ENCODE data around the gene IL1F10. TPM values are rescaled to one million over a fixed set of nuclear protein-coding genes. Genes with fewer than 3 reads are reported as not detected.
A peak's percentile ranks its signal among the peaks of the same experiment; 100 is the strongest.

The IL1F10 gene
- total RNA-seq, 1 experiment from 2014 or later: not detected

GRCh38 chr2:113081488-113082210 is 13.9 kb downstream of the IL1F10 start:
- H3K27me3 ChIP-seq (replicated peaks; ENCODE audit: insufficient read depth, low read depth, low read length, poor library complexity): no peaks in the 10 kb centered on the region
- H3K4me3 ChIP-seq (ENCODE audit: low read depth, low read length, poor library complexity, severe bottlenecking): no peak overlapping the region
- ChIA-PET POLR2A (ENCODE audit: low non-redundant PET) (no interaction called here), CTCF (no interaction called here)
- no peaks in the 10 kb centered on the region for H3K9me3 ChIP-seq (ENCODE audit: low read depth, low read length, poor library complexity, severe bottlenecking)
- intact Hi-C loops (cut with micrococcal nuclease; ENCODE audit: unreplicated experiment): loop anchor here (2.0 kb wide), 1 partner anchor 117 kb away; no protein-coding TSS in a partner anchor
- no peak for DNase-seq (ENCODE audit: low spot score)
- H3K36me3 ChIP-seq (ENCODE audit: insufficient read depth, low read length, poor library complexity, severe bottlenecking): no peaks in the 10 kb centered on the region
- H3K4me1 ChIP-seq (ENCODE audit: insufficient read depth, low read length, poor library complexity, severe bottlenecking): no peaks in the 10 kb centered on the region
- BruUV-seq (replicated peaks): no TSS peak
- H3K27ac ChIP-seq (ENCODE audit: low read depth, low read length, poor library complexity, severe bottlenecking): no peak overlapping the region
- TF ChIP-seq EZH2 (IDR thresholded peaks at IDR 0.05; ENCODE audit: borderline replicate concordance, low read depth, low read length, poor library complexity, severe bottlenecking): no peak
- TF ChIP-seq, protein P1, sequence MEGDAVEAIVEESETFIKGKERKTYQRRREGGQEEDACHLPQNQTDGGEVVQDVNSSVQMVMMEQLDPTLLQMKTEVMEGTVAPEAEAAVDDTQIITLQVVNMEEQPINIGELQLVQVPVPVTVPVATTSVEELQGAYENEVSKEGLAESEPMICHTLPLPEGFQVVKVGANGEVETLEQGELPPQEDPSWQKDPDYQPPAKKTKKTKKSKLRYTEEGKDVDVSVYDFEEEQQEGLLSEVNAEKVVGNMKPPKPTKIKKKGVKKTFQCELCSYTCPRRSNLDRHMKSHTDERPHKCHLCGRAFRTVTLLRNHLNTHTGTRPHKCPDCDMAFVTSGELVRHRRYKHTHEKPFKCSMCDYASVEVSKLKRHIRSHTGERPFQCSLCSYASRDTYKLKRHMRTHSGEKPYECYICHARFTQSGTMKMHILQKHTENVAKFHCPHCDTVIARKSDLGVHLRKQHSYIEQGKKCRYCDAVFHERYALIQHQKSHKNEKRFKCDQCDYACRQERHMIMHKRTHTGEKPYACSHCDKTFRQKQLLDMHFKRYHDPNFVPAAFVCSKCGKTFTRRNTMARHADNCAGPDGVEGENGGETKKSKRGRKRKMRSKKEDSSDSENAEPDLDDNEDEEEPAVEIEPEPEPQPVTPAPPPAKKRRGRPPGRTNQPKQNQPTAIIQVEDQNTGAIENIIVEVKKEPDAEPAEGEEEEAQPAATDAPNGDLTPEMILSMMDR (conservative IDR thresholded peaks at IDR 0.05; ENCODE audit: low read depth, low read length): no peak

DNA sequence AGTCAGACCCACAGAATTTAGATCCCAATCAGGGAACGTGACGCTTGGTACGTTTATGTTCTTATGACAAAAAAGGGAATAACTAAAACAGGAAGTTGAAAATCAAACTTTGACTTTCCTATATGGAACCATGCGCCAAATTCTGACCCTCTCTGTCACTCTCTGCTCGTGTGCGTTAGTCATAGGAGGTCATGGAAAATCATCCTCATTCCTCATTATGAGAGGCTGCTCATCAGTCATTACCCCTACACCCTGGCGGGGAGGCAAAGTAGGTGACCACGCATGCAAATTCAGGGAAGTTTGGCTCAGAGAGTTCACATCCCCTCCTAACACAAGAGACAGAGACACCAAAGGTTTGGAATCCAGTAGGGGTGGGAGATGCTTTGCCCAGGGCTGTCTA is 15.5 kb downstream of the IL1F10 start:
- H3K27me3 ChIP-seq (replicated peaks; ENCODE audit: insufficient read depth, low read depth, low read length, poor library complexity): peaks cover 3% of the 10 kb centered on the region
- POLR2A ChIA-PET (ENCODE audit: low non-redundant PET): no interaction called here
- TF ChIP-seq, protein P1 (conservative IDR thresholded peaks at IDR 0.05; ENCODE audit: low read depth, low read length): no peak
- TF ChIP-seq EZH2 (IDR thresholded peaks at IDR 0.05; ENCODE audit: borderline replicate concordance, low read depth, low read length, poor library complexity, severe bottlenecking): no peak
- no peaks in the 10 kb centered on the region for H3K4me1 ChIP-seq (ENCODE audit: insufficient read depth, low read length, poor library complexity, severe bottlenecking)
- H3K9me3 ChIP-seq (ENCODE audit: low read depth, low read length, poor library complexity, severe bottlenecking): no peaks in the 10 kb centered on the region
- no peak overlapping the region for H3K27ac ChIP-seq (ENCODE audit: low read depth, low read length, poor library complexity, severe bottlenecking)
- intact Hi-C loops (cut with micrococcal nuclease; ENCODE audit: unreplicated experiment): no loop called here
- no peak for DNase-seq (ENCODE audit: low spot score)
- no peaks in the 10 kb centered on the region for H3K36me3 ChIP-seq (ENCODE audit: insufficient read depth, low read length, poor library complexity, severe bottlenecking)
- no TSS peak for BruUV-seq (replicated peaks)
- no peak overlapping the region for H3K4me3 ChIP-seq (ENCODE audit: low read depth, low read length, poor library complexity, severe bottlenecking)
- CTCF ChIA-PET: interaction anchor here (0.6 kb wide), 1 partner anchor 200 kb away, joined by 8 read pairs; no protein-coding TSS in a partner anchor

DNA sequence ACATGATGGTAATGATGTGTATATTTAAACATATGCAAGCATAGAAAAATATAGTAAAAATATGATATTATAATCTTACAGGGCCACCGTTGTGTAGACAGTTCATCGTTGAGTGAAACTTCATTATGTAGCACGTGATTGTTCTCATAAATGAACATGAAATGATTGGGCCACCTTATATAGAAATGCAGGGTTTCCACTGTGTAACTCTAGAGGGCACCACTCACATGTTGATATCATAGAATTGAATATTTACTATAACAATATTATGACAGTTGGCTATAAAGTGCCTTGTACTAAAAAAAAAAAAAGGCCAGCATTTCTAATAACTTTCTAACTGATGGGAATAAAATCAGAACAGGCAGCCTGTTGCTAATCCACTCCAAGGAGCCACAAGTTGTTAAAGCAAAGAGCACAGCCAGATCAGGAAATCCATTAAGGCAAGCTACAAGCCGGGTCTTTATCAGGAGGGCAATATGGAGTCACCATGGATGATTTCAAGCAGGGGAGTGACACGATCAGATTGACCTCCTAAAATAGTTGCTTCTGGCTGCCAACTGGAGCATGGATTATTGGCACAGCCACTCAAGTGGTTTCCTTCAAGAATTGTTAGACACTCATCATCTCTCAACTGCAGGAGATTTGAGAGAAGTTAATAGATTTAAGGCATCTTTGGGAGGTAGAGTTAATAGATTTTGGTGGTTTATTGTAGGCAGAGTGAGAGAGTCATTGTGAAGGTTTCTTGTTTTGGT is 16.7 kb downstream of the IL1F10 start:
- no peak overlapping the region for H3K4me3 ChIP-seq (ENCODE audit: low read depth, low read length, poor library complexity, severe bottlenecking)
- BruUV-seq (replicated peaks): no TSS peak
- H3K27me3 ChIP-seq (replicated peaks; ENCODE audit: insufficient read depth, low read depth, low read length, poor library complexity): peaks cover 7% of the 10 kb centered on the region
- POLR2A ChIA-PET (ENCODE audit: low non-redundant PET): no interaction called here
- intact Hi-C loops (cut with micrococcal nuclease; ENCODE audit: unreplicated experiment): no loop called here
- peak; percentile 9 for DNase-seq (ENCODE audit: low spot score)
- no peak overlapping the region for H3K27ac ChIP-seq (ENCODE audit: low read depth, low read length, poor library complexity, severe bottlenecking)
- no peaks in the 10 kb centered on the region for H3K9me3 ChIP-seq (ENCODE audit: low read depth, low read length, poor library complexity, severe bottlenecking)
- H3K36me3 ChIP-seq (ENCODE audit: insufficient read depth, low read length, poor library complexity, severe bottlenecking): no peaks in the 10 kb centered on the region
- TF ChIP-seq, protein P1 (conservative IDR thresholded peaks at IDR 0.05; ENCODE audit: low read depth, low read length): peak; percentile 62
- no peak for TF ChIP-seq EZH2 (IDR thresholded peaks at IDR 0.05; ENCODE audit: borderline replicate concordance, low read depth, low read length, poor library complexity, severe bottlenecking)
- CTCF ChIA-PET: no interaction called here
- H3K4me1 ChIP-seq (ENCODE audit: insufficient read depth, low read length, poor library complexity, severe bottlenecking): no peaks in the 10 kb centered on the region

Measured in A673 (cell line).